OCI-LY7 (cell line): ENCODE results near the gene MMAA.
A peak's percentile ranks its signal among the peaks of the same experiment; 100 is the strongest.

Experiments used
- CTCF ChIP-seq: fragments of 200-600 bp; sonication (generic); conservative IDR thresholded peaks from 2 replicates; pipeline ENCODE4 v1.5.1; 2014; ENCODE audit warnings: mild to moderate bottlenecking, antibody characterized with exemption, low read length, moderate library complexity, mixed read lengths
- EZH2phosphoT487 ChIP-seq: fragments of 200-600 bp; sonication (generic); IDR thresholded peaks from 2 replicates; pipeline ENCODE4 v1.6.1; 2018; ENCODE audit warnings: low read depth, borderline replicate concordance, mild to moderate bottlenecking, mixed run types, antibody characterized with exemption, low read length, moderate library complexity, mixed read lengths

DNA sequence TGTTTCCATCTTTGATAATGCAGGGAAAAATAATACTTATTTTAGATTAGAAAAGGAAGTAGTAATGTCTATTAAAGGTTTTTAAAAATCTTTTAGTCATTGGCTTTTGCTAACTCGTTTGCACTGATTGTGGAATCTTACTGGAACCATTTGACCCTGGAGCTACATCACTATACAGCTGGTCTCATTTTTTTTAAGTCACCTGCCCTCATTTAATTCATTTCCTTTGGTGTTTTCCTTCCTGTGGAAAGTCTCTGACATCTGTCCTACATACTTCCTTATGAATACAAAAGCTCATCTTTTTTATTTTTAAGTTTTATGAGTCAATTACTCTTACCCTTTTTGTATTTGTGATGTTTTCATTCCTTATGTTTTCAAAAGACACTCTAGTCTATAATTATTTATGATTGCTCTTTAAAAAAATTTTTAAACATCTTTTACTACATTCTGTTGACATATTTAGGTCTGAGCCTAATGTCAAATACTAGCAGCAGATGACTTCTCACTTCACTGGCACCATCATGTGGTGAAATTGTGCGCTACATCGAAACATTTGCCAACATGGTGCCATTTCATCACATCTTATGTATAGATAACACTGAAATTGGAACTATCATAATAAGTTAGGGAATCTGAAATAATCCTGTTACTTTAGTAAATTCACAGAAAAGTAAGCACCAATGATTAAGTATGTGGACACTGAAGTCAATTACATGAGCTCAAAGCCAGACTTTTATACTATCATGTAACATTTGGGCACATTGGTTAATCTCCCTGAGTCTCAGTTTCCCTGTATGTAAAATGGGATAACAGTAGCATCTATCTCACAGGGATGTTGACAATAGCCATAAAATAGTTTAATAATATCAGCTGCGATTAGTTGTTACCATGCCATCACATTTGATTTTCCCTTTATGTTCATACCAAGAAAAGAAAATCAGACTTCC lies 9.4 kb upstream of the MMAA start:
- TF ChIP-seq CTCF (peak; percentile 99), EZH2phosphoT487 (no peak)
